ENCODE data around the gene CHD3. TPM values are rescaled to one million over a fixed set of nuclear protein-coding genes. Genes with fewer than 3 reads are reported as not detected.
A peak's percentile ranks its signal among the peaks of the same experiment; 100 is the strongest.

CHD3 gene
- total RNA-seq, 1 donor from 2014 or later: 12.8 TPM

GRCh38 chr17:7884581-7885366, 3.8 kb upstream of the CHD3 start:
- no peaks in the 10 kb centered on the region for H3K9me3 ChIP-seq (ENCODE audit: low read depth)
- peaks cover 12% of the 10 kb centered on the region for H3K27me3 ChIP-seq
- no peaks in the 10 kb centered on the region for H3K36me3 ChIP-seq
- Mint-ChIP-seq H3K27ac (no peak overlapping the region), H3K36me3 (no peaks in the 10 kb centered on the region), H3K4me1 (peaks cover 2% of the 10 kb centered on the region), H3K4me3 (peak overlapping the region; percentile 83), H3K9me3 (no peaks in the 10 kb centered on the region), H3K27me3 (ENCODE audit: insufficient read depth, low read depth) (peaks cover 6% of the 10 kb centered on the region)
- H2AFZ ChIP-seq (replicated peaks): no peak overlapping the region
- H3F3A ChIP-seq (ENCODE audit: low read depth): peaks cover 59% of the 10 kb centered on the region
- H3K9ac ChIP-seq: no peak overlapping the region
- no peaks in the 10 kb centered on the region for H3K79me2 ChIP-seq (ENCODE audit: low read depth)
- TF ChIP-seq, protein P1, sequence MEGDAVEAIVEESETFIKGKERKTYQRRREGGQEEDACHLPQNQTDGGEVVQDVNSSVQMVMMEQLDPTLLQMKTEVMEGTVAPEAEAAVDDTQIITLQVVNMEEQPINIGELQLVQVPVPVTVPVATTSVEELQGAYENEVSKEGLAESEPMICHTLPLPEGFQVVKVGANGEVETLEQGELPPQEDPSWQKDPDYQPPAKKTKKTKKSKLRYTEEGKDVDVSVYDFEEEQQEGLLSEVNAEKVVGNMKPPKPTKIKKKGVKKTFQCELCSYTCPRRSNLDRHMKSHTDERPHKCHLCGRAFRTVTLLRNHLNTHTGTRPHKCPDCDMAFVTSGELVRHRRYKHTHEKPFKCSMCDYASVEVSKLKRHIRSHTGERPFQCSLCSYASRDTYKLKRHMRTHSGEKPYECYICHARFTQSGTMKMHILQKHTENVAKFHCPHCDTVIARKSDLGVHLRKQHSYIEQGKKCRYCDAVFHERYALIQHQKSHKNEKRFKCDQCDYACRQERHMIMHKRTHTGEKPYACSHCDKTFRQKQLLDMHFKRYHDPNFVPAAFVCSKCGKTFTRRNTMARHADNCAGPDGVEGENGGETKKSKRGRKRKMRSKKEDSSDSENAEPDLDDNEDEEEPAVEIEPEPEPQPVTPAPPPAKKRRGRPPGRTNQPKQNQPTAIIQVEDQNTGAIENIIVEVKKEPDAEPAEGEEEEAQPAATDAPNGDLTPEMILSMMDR (IDR thresholded peaks at IDR 0.05): no peak
- TF ChIP-seq EZH2phosphoT487 (IDR thresholded peaks at IDR 0.05) (no peak), EZH2 (IDR thresholded peaks at IDR 0.05) (no peak)
- H4K20me1 ChIP-seq (ENCODE audit: low read depth): peaks cover 8% of the 10 kb centered on the region
- H3K27ac ChIP-seq: no peak overlapping the region
- H3K4me2 ChIP-seq: peak overlapping the region; percentile 95
- peaks cover 48% of the 10 kb centered on the region for H3K4me1 ChIP-seq
- DNase-seq (ENCODE audit: low spot score): peak; percentile 48
- peak overlapping the region; percentile 88 for H3K4me3 ChIP-seq

DNA sequence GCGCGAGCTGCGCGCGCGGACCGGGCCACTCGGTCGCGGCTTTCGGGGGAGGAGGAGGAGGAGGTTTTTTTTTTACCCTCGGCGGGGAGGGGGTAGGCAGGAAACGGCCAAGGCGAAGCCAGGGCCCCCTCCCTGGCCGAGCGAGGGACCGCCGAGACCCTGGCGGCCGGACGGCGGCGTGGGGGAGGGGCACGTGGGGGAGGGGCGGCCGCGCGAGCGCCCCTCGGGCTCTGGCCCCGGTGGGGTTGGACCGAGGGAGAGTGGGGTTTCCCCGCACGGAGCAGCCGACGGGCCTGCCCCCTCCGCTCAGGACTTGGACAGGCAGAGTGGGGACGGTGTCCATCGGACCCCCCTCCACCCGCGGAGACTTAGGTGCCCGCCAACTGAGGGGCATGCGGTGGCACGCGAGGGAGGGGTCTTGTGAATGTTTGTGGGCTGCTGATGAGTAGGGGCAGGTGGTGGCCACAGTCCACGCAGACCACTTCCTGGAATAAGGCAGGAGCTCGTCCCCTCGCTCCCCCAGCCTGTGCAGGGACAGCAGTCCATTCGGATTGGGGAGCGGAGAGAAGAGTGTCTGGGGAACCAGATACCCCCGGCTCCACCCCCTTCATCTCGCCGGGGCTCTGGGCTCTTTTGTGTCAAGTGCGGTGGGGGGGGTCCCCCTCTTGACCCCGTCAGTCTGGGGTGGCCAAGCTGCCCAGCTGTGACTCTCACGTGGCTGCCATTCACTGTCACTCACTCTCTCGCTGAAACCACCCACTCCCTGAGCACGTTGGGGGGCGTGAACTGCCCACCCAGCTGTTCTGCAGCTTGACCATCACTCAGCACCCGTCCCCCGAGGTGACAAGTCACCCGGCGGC, 3.0 kb upstream of the CHD3 start:
- no peaks in the 10 kb centered on the region for H3K36me3 ChIP-seq
- H3K4me3 ChIP-seq: peak overlapping the region; percentile 88
- no peaks in the 10 kb centered on the region for H3K79me2 ChIP-seq (ENCODE audit: low read depth)
- H2AFZ ChIP-seq (replicated peaks): peak overlapping the region; percentile 83
- Mint-ChIP-seq H3K9me3 (no peaks in the 10 kb centered on the region), H3K36me3 (peaks cover 4% of the 10 kb centered on the region), H3K27ac (no peak overlapping the region), H3K4me1 (peaks cover 2% of the 10 kb centered on the region), H3K27me3 (ENCODE audit: insufficient read depth, low read depth) (peaks cover 6% of the 10 kb centered on the region), H3K4me3 (peak overlapping the region; percentile 63)
- H3K4me2 ChIP-seq: peak overlapping the region; percentile 95
- H3K9me3 ChIP-seq (ENCODE audit: low read depth): no peaks in the 10 kb centered on the region
- H3F3A ChIP-seq (ENCODE audit: low read depth): peaks cover 61% of the 10 kb centered on the region
- peaks cover 12% of the 10 kb centered on the region for H3K27me3 ChIP-seq
- peak; percentile 84 for DNase-seq (ENCODE audit: low spot score)
- no peak overlapping the region for H3K27ac ChIP-seq
- peaks cover 12% of the 10 kb centered on the region for H4K20me1 ChIP-seq (ENCODE audit: low read depth)
- no peak overlapping the region for H3K9ac ChIP-seq
- TF ChIP-seq EZH2phosphoT487 (IDR thresholded peaks at IDR 0.05): no peak
- TF ChIP-seq EZH2 (IDR thresholded peaks at IDR 0.05): no peak
- TF ChIP-seq, protein P1 (IDR thresholded peaks at IDR 0.05): peak; percentile 5
- peaks cover 52% of the 10 kb centered on the region for H3K4me1 ChIP-seq

GRCh38 chr17:7886227-7887037, 2.2 kb upstream of the CHD3 start:
- H3K27me3 ChIP-seq: peaks cover 12% of the 10 kb centered on the region
- peak; percentile 59 for DNase-seq (ENCODE audit: low spot score)
- peaks cover 12% of the 10 kb centered on the region for H4K20me1 ChIP-seq (ENCODE audit: low read depth)
- peaks cover 6% of the 10 kb centered on the region for H3K27me3 Mint-ChIP-seq (ENCODE audit: insufficient read depth, low read depth)
- H3K27ac ChIP-seq: no peak overlapping the region
- TF ChIP-seq, protein P1 (IDR thresholded peaks at IDR 0.05): peak; percentile 6
- no peak for TF ChIP-seq EZH2 (IDR thresholded peaks at IDR 0.05)
- no peak for TF ChIP-seq EZH2phosphoT487 (IDR thresholded peaks at IDR 0.05)
- H3K4me3 Mint-ChIP-seq: no peak overlapping the region
- no peak overlapping the region for H3K9ac ChIP-seq
- peaks cover 52% of the 10 kb centered on the region for H3K4me1 ChIP-seq
- no peaks in the 10 kb centered on the region for H3K36me3 ChIP-seq
- H3K9me3 ChIP-seq (ENCODE audit: low read depth): no peaks in the 10 kb centered on the region
- H3K36me3 Mint-ChIP-seq: peaks cover 5% of the 10 kb centered on the region
- H3K9me3 Mint-ChIP-seq: no peaks in the 10 kb centered on the region
- peak overlapping the region; percentile 88 for H3K4me3 ChIP-seq
- H3K4me1 Mint-ChIP-seq: peaks cover 2% of the 10 kb centered on the region
- H3K27ac Mint-ChIP-seq: no peak overlapping the region
- no peaks in the 10 kb centered on the region for H3K79me2 ChIP-seq (ENCODE audit: low read depth)
- peak overlapping the region; percentile 95 for H3K4me2 ChIP-seq
- H2AFZ ChIP-seq (replicated peaks): no peak overlapping the region
- H3F3A ChIP-seq (ENCODE audit: low read depth): peaks cover 61% of the 10 kb centered on the region
